ENCODE data around the gene RNF26.

The RNF26 gene

GRCh38 chr11:119335091-119335654 is 846 bp downstream of the RNF26 start:
- DNase-seq (ENCODE audit: insufficient read length, low spot score) (no peak), FAIRE-seq (peak; percentile 16)

DNA sequence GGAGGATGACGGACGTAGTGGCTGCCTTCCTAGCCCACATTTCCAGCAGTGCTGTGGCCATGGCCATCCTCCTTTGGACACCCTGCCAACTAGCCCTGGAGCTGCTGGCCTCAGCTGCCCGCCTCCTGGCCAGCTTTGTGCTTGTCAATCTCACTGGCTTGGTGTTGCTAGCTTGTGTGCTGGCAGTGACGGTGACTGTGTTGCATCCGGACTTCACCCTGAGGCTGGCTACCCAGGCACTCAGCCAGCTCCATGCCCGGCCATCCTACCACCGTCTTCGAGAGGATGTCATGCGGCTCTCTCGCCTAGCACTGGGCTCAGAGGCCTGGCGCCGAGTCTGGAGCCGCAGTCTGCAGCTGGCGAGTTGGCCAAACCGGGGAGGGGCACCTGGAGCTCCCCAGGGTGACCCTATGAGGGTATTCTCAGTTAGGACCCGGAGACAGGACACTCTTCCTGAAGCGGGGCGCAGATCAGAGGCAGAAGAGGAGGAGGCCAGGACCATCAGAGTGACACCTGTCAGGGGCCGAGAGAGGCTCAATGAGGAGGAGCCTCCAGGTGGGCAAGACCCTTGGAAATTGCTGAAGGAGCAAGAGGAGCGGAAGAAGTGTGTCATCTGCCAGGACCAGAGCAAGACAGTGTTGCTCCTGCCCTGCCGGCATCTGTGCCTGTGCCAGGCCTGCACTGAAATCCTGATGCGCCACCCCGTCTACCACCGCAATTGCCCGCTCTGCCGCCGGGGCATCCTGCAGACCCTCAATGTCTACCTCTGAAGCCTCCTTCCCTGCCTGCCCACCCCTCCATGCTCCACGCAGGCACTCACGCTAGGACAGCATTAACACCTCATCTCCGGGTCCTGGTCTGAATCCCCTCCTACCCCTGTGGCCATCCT is 1.6 kb downstream of the RNF26 start:
- peak; percentile 49 for FAIRE-seq
- no peak for DNase-seq (ENCODE audit: insufficient read length, low spot score)

DNA sequence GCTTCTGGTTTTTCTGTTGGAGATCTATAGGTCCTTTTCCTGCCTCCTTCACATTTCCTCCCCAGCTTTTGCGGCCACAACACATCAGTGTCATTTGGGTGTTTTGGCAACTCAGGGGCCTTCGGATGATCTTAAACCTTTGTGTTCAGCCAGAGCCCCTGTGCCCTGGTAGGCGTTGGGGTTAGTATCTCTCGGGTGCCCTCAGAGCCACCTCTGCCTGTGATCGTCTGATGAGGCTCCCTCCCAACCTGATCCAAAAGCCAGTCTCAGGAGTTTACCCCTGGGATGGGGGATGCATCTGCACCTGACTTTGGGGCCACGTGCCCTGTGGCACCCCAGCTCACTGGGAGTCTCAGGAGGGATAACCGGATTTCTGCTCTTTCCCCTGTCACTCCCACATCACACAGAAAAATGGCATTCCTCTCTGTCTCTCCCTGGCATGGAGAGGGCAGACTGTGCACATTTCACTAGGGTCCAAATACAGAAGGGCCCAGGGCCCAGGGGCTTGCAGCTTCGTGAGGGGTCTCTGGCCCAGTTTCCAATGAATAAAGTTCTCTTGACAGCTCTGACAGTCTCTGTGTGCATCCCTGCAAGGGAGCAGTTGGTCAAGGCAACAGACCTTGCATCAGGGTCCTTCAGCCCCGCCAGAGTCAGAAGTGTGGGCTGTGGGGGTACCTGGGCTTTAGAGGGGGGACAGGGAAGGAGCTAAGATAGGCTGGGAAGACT is 2.6 kb downstream of the RNF26 start:
- DNase-seq (ENCODE audit: insufficient read length, low spot score) = no peak
- FAIRE-seq = no peak

DNA sequence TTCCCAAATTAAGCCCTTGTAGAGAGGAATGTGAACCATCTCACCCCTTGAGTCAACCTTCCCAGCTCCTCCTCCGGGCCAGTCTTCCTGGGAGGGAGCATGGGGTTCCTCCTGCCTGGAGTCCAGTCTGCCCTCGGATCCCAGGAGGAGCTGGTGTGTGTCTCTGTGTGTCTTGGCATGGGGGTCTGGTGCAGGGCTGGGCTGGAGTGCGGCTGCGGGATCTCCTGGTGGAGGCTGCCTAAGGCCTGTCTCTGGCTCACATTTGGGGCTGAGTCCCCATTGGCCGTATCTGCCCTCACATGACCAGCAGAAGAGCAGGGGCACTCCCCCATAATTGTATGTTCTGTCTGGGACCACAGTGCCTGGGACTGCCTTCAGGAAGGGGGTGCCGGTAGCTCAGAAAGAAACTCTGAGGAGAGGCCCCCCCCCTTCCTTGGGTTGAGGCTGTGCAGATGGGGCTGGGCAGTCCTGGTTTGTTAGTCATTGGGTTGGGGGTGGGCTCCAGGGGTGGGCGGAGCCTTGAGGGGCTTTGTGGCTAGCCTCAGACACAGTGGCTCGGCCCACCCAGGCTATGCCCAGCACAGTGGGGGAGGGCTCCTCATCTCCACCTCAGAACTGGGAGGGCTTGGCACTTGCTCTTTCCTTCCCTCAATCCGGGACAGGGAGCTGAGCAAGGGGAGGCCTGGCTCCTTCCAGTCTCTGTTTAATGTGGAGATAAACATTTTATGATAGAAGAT is 3.4 kb downstream of the RNF26 start:
- DNase-seq (ENCODE audit: insufficient read length, low spot score) = peak; percentile 69

DNA sequence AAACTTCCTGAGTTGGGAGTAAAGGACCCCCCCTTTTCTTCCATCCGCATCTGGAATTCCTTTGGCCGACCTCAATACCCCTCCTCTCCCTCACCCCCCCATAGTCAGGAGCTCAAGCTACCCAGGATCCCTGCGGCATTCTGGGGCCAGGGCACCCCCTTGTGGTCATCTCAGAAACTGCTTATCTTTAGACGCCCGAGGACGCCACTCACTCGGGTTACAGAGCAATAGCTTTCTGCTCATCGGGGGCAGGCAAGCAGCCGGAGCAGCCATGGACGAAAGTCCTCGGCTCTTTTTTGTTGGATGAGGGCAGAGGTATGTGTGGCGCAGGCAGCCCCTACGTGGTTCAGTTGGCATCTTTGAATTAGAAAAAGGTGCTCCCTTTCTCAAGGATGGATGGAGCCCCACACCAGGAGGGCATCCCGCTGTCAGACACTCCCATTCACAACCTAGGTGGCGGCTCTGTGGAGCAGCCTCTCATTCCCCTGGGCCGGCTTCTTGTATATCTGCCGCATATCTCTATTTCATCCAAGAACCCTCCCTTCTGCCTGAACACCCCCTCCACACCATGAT is 4.1 kb downstream of the RNF26 start:
- FAIRE-seq = no peak
- DNase-seq (ENCODE audit: insufficient read length, low spot score) = peak; percentile 90

More for the DNA sequence above, 3.4 kb downstream of the RNF26 start:
- FAIRE-seq = peak; percentile 57

DNA sequence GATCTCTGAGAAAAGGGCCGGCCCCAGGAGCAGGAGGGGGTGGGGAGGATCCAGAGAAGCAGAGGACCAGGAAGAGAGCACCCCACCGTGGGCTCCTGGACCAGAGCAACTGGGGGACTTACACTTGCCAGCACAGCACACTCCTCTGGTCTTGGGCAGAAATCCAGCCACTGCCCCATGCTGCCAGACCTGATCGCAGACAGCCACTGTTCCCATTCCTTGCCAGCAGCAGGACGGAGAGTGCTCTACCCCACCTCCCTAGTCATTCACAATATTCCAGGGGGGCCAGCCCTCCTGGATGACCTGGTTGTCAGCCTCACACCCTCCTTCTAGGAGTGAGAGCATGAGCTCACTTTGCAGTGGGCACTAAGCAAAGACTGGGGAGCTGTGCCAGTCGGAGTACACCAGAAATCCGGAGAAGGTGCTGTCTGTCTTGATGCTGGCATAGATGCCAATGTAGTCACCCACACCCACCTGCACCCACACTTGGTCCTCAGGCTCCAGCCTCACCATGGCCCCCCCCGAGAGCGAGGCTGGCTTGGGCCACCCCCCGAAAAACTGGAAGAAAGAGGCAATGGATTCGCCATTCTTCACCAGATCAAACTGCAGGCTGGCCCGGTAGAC is 4.8 kb downstream of the RNF26 start:
- peak; percentile 36 for FAIRE-seq
- DNase-seq (ENCODE audit: insufficient read length, low spot score) = no peak

- peak; percentile 61 for DNase-seq (ENCODE audit: insufficient read length, low spot score)
- peak; percentile 48 for FAIRE-seq
These were observed 5.4 kb downstream of the RNF26 start for GRCh38 chr11:119339589-119340334.

DNA sequence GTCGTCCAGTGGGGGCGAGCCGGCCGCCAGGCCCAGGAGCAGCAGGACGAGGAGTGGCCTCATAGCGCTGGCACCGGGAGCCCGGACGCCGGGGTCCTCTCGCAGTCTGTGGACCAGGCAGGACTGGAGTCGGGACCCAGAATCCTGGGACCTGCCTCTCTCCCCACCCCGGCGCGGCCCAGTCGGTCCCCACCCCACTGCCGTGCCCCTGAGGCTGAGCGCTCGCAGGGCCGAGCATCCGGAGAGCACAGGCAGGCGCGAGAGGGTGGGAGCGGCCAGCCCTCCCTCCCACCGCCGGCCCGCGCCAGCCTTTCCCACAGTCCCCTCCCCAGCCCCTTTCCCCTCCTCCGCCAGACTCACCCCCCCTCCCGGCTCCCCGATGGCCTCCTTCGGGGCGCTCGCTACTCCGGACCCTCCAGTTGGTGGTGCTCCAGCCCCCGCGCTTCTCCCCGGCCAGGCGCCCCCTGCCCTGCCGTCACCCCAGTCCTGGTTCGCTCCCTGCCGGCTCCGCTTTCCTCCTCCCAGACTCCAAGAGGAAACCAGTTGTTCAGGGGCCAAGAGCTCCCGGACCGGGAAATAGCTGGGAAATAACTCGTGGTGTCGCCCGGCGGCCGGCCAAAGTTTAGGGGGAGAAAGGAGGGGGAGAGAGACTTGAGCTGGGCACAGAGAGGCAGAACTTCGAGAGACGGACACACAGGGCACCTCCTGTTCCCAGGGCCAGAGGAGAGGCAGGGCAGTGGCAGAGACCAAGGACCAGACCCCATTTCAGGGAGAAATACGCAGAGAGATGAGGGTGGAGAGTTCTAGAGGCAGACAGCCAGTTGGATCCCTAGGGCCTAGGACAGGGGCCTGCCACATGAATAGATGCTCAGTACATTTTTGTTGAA is 6.3 kb downstream of the RNF26 start, which contains the start of gene C1QTNF5:
TSS of gene C1QTNF5 (minus strand) at position 549 of the 887 bp plus-strand sequence. CDS start at position 63, 486 bp downstream.
- no peak for DNase-seq (ENCODE audit: insufficient read length, low spot score)
- FAIRE-seq = peak; percentile 23

- DNase-seq (ENCODE audit: insufficient read length, low spot score) (no peak), FAIRE-seq (no peak)
These were observed 7.1 kb downstream of the RNF26 start for GRCh38 chr11:119341222-119342022.

DNA sequence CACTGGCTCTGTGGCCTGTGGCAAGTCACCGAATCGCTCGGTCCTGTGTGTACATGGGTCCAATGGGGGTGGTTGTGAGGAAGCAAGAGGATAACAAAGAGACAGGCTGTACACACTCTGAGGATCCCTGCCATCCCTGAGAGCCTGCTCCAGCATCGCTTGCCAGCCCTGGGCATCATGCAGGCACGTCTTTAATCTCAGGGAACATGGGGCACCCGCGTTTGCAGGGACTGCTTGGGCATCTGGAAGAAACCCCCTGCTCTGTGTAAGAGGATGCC is 7.6 kb downstream of the RNF26 start:
- no peak for FAIRE-seq
- no peak for DNase-seq (ENCODE audit: insufficient read length, low spot score)

DNA sequence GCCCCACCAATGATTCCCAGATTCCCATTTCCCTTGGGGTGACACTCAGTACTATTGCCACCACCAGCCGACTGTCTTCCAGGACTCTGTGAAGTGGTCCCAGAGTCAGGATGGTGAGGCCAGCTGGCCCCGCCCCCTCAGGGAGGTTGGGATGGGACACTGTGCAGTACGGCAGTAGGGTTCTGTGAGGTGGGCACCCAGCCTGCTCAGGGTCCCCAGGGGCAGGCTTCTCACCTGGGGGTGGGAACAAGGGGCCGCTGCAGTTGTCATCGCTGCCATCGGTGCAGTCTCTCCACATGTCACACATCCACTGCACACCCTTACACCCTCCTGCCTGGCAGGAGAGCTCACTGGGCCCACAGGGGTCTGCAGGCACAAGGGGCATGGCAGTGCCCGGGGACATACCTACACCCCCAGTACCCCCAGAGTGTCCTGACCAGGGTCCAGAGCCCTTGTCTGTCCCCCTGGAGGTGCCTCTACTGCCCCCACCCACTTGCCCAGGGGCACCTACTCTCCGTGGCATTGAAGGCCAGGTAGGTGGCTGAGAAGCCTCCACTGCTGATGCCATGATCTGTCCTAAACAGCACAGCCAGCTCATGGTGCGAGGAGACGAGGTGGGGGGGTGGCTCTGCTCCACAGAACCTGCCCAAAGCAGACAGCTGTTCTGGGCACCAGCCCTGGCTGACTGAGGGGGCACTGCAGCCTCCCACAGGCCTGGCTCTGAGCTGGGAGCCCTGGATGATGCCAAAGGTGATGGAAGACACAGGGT is 8.2 kb downstream of the RNF26 start:
- no peak for FAIRE-seq
- DNase-seq (ENCODE audit: insufficient read length, low spot score) = no peak

GRCh38 chr11:119343726-119344125 is 9.4 kb downstream of the RNF26 start:
- DNase-seq (ENCODE audit: insufficient read length, low spot score) (no peak), FAIRE-seq (no peak)

GRCh38 chr11:119344291-119345010 is 10.1 kb downstream of the RNF26 start:
- DNase-seq (ENCODE audit: insufficient read length, low spot score) = no peak
- peak; percentile 72 for FAIRE-seq

GRCh38 chr11:119345685-119346084 is 11.4 kb downstream of the RNF26 start:
- DNase-seq (ENCODE audit: insufficient read length, low spot score) = no peak
- no peak for FAIRE-seq

DNA sequence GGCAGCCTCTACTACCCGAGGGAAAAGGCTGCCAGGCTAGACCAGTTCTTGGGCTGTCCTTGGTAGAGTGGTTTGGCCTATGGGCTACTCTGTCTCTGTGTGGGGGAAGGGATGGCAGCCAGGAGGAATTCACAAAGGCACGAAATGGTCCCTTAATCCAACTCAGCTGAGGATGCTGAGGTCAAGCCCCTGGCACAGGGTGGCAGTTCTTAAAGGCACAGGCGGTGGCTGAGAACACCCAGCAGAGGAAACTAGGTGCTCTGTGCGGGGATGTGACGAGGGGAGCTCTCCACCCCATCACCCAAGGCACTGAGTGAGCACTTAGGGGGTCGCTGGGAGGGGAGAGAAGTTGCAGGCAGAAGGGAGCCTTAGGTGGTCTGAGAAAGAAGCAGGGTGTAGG is 12.3 kb downstream of the RNF26 start, which contains the start of gene MFRP:
TSS of gene MFRP (minus strand) at position 101 of the 400 bp plus-strand sequence. CDS start 192 bp downstream, outside the sequence.
- DNase-seq (ENCODE audit: insufficient read length, low spot score) (no peak), FAIRE-seq (no peak)

GRCh38 chr11:119347242-119347641 is 12.9 kb downstream of the RNF26 start:
- FAIRE-seq (no peak), DNase-seq (ENCODE audit: insufficient read length, low spot score) (no peak)
